Right cardiac atrium (tissue), 5 donors: ENCODE data around the gene TMEM45A. TPM values are rescaled to one million over a fixed set of nuclear protein-coding genes. Genes with fewer than 3 reads are reported as not detected.
"Not testable (repeated sequence)": the region's sequence is repeated elsewhere in the genome, so short reads cannot be mapped to it uniquely, and the experiment has no call there.

ENCODE experiments used
- ATAC-seq, 2 donors: fragments of 200-7000 bp; cut with Tn5 transposase; one replicate each; pipeline versions ENCODE4 v1.8.0 to v1.9.1; 2020; ENCODE audit warnings: moderate library complexity in 2 of 2, mild to moderate bottlenecking in 1 of 2
- DNase-seq, 3 donors: peaks; one replicate each; pipeline ENCODE4 v3.0.0-alpha.2; 2020
- H3K27ac ChIP-seq: one replicate; pipeline ENCODE4 v1.5.1; 2013; ENCODE audit warnings: mild to moderate bottlenecking, low read length, control low read depth, moderate library complexity
- H3K27me3 ChIP-seq: one replicate; pipeline ENCODE4 v1.6.1; 2013; ENCODE audit not compliant: control insufficient read depth, insufficient read depth
- H3K4me1 ChIP-seq: one replicate; pipeline ENCODE4 v1.6.1; 2013; ENCODE audit warnings: low read length; ENCODE audit not compliant: control insufficient read depth, insufficient read depth
- H3K4me3 ChIP-seq: one replicate; pipeline ENCODE4 v1.5.1; 2013; ENCODE audit warnings: low read length, control low read depth
- H3K9me3 ChIP-seq: one replicate; pipeline ENCODE4 v1.6.1; 2013; ENCODE audit warnings: low read length; ENCODE audit not compliant: control insufficient read depth
- WGBS: extraction: QIAGEN DNeasy Blood & Tissue Kit; methylation state at CpG from one replicate; pipeline ENCODE4 v1.1.7; 2013; 5-methylcytosine and 5-hydroxymethylcytosine counted together
- intact Hi-C, 4 donors: fragments of 100-400 bp; cut with DNase I; formaldehyde crosslinking; loops; one replicate each; pipeline versions ENCODE4 v1.11.0 to v1.14.0; 2022 to 2023
- polyA plus RNA-seq: library from polyadenylated mRNA; stranded (reverse); fragments of 200-250 nt; gene quantifications from one replicate; pipeline ENCODE4 v1.2.3, GENCODE V29; 2013
- total RNA-seq, 4 donors: library from RNA; stranded (reverse); fragmentation: NEBNext Ultra II Directional; extraction: Animal tissue kit (Norgen Biotek cat#: 25700); gene quantifications; one replicate each; pipeline ENCODE4 v1.2.1, GENCODE V29; 2021
- donor health status: healthy with polysubstance abuse.
- donor health status: DM: no; HTN: yes; CAD: no.
- donor health status: DM: no; HTN: no; CAD: no.
- donor health status: DM: no; HTN: yes; CAD: no; lungs with severe emphysema.
- donor health status: DM: yes; HTN: yes; CAD: no.

Gene TMEM45A
- total and polyA plus RNA-seq, 5 donors, result 7.6 to 21.0 (median 13.2) TPM

DNA sequence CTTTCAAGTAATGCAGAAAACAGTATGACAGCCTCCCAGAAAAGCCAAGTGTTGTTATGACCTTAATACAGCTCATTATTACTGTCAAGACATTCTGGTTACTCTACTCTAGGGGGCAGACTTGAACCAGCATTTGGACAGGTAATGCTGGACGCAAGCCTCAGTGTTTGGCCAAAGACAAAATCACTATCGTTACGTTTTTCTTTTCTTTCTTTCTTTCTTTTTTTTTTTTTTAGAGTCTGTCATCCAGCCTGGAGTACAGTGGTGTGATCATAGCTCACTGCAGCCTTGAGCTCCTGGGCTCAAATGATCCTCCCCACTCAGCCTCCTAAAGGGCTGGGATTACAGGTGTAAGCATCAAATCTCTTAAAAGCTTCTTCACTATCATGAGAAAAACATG lies 29.4 kb upstream of the TMEM45A start:
- 2% methylated on average over 3 of the region's 3 CpGs for WGBS
- Histone ChIP-seq H3K4me3 (no peak overlapping the region), H3K27ac (no peak overlapping the region), H3K9me3 (no peaks in the 10 kb centered on the region), H3K27me3 (no peaks in the 10 kb centered on the region), H3K4me1 (no peaks in the 10 kb centered on the region)
- intact Hi-C loops, result loop anchor here in 3 of 4 donors (1.0 to 5.0 kb wide), 2 partner anchors 127 to 129 kb away; no protein-coding TSS in a partner anchor
- DNase-seq (no peak), ATAC-seq (peak; percentile 87 to 88)

DNA sequence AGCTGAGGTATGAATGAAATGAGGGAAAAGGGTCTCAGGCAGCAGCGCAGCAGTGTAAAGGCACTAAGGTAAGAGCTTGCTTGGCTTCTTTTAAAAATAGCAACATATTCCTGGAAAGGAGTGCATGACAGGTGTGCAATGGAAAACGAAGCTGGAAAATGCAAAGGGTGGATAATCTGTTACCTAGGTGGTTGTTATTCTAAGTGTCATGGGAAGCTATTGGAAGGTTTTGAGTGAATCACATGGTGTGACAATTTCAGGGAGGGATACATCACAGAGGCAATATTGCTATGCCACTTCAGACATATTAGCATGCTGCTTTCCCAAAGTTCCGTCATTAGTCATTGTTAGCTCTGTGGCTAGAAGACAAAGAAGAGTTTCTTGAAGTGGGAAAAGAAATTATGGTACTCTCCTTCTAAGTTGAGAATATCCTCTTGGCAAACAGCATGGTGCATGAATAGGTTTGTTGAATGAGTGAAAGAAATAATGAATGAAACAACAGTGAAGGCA lies 28.7 kb upstream of the TMEM45A start:
- Histone ChIP-seq H3K27ac (no peak overlapping the region), H3K4me1 (no peaks in the 10 kb centered on the region), H3K27me3 (no peaks in the 10 kb centered on the region), H3K4me3 (no peak overlapping the region), H3K9me3 (no peaks in the 10 kb centered on the region)
- ATAC-seq (no peak), DNase-seq (no peak)
- 56% methylated on average over 3 of the region's 3 CpGs for WGBS
- intact Hi-C loops, result loop anchor here in 3 of 4 donors (1.0 to 5.0 kb wide), 2 partner anchors 127 to 129 kb away; no protein-coding TSS in a partner anchor

DNA sequence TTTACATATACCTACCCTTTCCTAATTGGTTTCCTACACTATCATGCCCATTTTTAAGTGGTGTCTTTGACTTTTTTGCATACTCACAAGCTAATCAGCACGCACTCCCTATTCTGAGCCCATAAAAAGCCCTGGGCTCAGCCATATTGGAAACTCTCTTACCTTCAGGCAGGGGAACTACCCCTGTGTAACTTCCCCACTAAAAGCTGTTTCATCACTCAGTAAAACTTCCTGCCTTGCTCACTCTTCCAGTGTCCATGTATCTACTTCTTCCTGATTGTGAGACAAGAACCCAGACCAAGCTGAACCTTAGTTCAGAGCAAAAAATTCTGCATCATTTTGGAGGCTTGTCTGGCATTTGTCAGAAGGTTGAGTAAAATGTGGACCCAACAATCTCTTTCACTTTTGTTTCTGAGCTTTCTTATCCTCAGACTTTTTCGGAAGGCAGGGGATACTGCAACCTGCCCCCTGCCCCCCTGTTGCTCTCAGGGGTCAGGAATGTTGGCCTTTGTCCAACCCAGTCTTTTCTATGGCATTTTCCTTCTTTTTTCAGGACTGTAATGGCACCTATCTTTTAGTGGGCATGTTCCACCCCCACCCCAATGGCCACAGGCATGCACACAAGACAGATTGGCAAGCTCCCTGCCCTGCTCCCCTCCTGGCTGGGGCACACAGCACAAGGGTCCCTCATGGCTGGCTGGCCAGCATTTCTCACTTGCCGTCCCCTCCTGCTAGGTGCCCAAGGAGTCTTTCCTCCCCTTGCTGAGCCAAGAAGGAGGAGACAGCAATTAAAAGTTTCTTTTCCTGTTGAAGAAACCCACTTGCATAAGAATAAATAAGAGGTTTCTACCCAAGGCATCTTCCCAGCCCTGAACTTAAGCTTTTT lies 26.3 kb upstream of the TMEM45A start:
- no peak for DNase-seq
- Histone ChIP-seq H3K27ac (no peak overlapping the region), H3K9me3 (no peaks in the 10 kb centered on the region), H3K4me3 (no peak overlapping the region), H3K27me3 (no peaks in the 10 kb centered on the region), H3K4me1 (no peaks in the 10 kb centered on the region)
- WGBS, result 63% methylated on average over 3 of the region's 3 CpGs
- intact Hi-C loops, result loop anchor here in 1 of 4 donors (5.0 kb wide), 1 partner anchor 126 kb away; no protein-coding TSS in a partner anchor
- no peak for ATAC-seq

DNA sequence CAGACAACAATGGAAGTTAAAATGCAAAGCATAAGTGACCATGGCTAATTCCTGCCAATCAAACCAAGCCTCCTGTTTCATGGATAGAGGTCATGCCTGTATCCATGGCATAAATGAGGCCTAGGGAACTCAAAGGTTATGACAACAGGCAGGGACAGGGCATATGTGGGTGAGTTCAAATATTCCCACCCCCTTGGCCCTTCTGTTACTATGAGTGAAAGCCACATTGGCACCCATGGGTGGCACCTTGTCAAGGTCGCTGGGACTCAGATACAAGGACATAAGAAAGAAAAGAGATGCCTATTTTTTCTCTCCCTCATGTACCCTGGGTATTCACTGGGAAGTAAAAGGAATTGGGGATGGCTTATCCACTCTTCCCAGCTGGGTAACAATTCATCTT lies 25.3 kb upstream of the TMEM45A start:
- H3K9me3 ChIP-seq, result no peaks in the 10 kb centered on the region
- H3K4me3 ChIP-seq, result no peak overlapping the region
- DNase-seq (no peak), ATAC-seq (no peak)
- 92% methylated on average over 1 of the region's 1 CpG for WGBS
- intact Hi-C loops, result loop anchor here in 1 of 4 donors (5.0 kb wide), 1 partner anchor 125 kb away; no protein-coding TSS in a partner anchor
- H3K4me1 ChIP-seq, result no peaks in the 10 kb centered on the region
- H3K27me3 ChIP-seq, result no peaks in the 10 kb centered on the region
- no peak overlapping the region for H3K27ac ChIP-seq

DNA sequence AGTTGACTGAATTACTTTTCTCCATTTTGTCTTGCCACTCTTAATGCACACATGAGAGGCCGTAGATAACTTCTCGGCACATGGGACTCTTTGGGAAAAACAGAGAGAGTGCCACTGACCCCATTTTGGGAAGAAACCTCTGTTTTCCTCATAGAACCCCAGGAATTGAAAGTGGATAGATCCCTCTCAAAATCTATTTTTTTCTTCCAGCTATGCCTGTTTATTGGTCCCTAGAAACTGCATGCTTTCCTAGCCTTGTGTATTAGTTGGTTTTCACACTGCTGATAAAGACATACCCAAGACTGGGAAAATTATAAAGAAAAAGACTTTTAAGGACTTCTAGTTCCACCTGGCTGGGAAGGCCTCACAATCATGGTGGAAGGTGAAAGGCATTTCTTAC lies 23.7 kb upstream of the TMEM45A start:
- no peak for ATAC-seq
- intact Hi-C loops, result loop anchor here in 1 of 4 donors (5.0 kb wide), 1 partner anchor 124 kb away; no protein-coding TSS in a partner anchor
- WGBS, result 96% methylated on average over 2 of the region's 2 CpGs

DNA sequence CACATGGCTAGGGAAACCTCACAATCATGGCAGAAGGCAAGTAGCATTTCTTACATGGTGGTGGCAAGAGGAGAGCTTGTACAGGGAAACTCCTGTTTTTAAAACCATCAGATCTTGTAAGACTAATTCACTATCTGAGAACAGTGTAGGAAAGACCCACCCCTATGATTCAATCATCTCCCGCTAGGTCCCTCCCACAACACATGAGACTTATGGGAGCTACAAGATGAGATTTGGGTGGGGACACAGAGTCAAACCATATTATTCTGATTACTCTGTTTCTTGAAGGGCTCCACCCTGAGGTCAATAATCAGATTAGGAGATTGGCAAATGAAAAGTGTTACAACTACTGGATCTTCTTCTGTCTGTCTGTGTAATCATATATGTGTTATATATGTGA lies 21.5 kb upstream of the TMEM45A start:
- Histone ChIP-seq H3K4me3 (no peak overlapping the region), H3K4me1 (no peaks in the 10 kb centered on the region), H3K27ac (no peak overlapping the region), H3K27me3 (no peaks in the 10 kb centered on the region), H3K9me3 (no peaks in the 10 kb centered on the region)
- DNase-seq (no peak), ATAC-seq (no peak)
- intact Hi-C loops, result no loop called here
- WGBS, result 91% methylated on average over 1 of the region's 1 CpG

More for the DNA sequence above, 23.7 kb upstream of the TMEM45A start:
- no peak overlapping the region for H3K27ac ChIP-seq
- no peaks in the 10 kb centered on the region for H3K9me3 ChIP-seq
- no peak for DNase-seq
- no peak overlapping the region for H3K4me3 ChIP-seq
- no peaks in the 10 kb centered on the region for H3K4me1 ChIP-seq
- H3K27me3 ChIP-seq, result no peaks in the 10 kb centered on the region

DNA sequence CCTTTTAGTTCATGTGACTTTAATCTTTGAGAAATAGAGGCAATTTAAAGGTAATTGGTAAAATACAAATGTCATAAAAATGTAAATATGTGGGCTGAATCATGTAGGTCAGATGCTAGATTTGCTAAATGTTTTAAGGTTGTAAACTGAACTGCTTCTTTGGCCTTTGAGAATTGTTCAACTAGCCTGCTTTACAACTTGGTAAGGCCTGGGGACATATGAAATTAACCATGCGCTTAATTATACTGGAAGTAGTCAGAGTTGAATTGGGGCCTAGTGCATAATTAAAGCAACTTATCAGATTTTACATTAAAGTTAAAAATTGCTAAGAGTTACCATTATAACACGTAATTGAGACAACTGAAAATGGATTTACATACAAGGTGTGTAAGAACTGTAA lies 21.0 kb upstream of the TMEM45A start:
- intact Hi-C loops, result no loop called here
- no peak for DNase-seq
- WGBS, result 85% methylated on average over 2 of the region's 2 CpGs

DNA sequence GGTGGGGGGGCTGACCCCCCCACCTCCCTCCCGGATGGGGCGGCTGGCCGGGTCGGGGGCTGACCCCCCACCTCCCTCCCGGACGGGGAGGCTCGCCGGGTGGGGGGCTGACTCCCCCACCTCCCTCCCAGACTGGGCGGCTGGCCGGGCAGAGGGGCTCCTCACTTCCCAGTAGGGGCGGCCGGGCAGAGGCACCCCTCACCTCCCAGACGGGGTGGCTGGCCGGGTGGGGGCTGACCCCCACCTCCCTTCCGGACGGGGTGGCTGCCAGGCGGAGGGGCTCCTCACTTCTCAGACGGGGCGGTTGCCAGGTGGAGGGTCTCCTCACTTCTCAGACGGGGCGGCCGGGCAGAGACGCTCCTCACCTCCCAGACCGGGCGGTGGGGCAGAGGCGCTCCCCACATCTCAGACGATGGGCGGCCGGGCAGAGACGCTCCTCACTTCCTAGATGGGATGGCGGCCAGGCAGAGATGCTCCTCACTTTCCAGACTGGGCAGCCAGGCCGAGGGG lies 14.5 kb upstream of the TMEM45A start:
- WGBS, result 92% methylated on average over 32 of the region's 32 CpGs
- H3K27ac ChIP-seq, H3K4me3 ChIP-seq, ATAC-seq, H3K27me3 ChIP-seq, DNase-seq, H3K4me1 ChIP-seq, intact Hi-C loops, H3K9me3 ChIP-seq: not testable (repeated sequence)

More for the DNA sequence above, 21.0 kb upstream of the TMEM45A start:
- no peaks in the 10 kb centered on the region for H3K27me3 ChIP-seq
- H3K27ac ChIP-seq, result no peak overlapping the region
- no peak for ATAC-seq
- H3K4me3 ChIP-seq, result no peak overlapping the region
- H3K4me1 ChIP-seq, result no peaks in the 10 kb centered on the region
- H3K9me3 ChIP-seq, result no peaks in the 10 kb centered on the region

DNA sequence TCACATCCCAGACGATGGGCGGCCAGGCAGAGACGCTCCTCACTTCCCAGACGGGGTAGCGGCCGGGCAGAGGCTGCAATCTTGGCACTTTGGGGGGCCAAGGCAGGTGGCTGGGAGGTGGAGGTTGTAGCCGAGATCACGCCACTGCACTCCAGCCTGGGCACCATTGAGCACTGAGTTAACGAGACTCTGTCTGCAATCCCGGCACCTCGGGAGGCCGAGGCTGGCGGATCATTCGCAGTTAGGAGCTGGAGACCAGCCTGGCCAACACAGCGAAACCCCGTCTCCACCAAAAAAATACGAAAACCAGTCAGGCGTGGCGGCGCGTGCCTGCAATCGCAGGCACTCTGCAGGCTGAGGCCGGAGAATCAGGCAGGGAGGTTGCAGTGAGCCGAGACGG lies 13.9 kb upstream of the TMEM45A start:
- H3K27ac ChIP-seq, intact Hi-C loops, ATAC-seq, H3K27me3 ChIP-seq, H3K4me3 ChIP-seq, H3K9me3 ChIP-seq, DNase-seq, H3K4me1 ChIP-seq: not testable (repeated sequence)
- WGBS, result 94% methylated on average over 21 of the region's 25 CpGs

DNA sequence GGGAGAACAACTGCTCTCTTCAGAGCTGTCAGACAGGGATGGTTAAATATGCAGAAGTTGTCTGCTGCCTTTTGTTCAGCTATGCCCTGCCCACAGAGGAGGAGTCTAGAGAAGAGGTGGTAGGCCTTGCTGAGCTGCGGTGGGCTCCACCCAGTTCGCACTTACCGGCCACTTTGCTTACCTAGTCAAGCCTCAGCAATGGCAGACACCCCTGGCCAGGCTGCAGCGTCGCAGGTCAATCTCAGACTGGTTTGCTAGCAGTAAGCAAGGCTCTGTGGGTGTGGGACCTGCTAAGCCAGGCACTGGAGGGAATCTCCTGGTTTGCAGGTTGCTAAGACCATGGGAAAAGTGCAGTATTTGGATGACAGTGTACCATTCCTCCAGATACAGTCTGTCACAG lies 12.3 kb upstream of the TMEM45A start:
- no peaks in the 10 kb centered on the region for H3K9me3 ChIP-seq
- intact Hi-C loops, result no loop called here

DNA sequence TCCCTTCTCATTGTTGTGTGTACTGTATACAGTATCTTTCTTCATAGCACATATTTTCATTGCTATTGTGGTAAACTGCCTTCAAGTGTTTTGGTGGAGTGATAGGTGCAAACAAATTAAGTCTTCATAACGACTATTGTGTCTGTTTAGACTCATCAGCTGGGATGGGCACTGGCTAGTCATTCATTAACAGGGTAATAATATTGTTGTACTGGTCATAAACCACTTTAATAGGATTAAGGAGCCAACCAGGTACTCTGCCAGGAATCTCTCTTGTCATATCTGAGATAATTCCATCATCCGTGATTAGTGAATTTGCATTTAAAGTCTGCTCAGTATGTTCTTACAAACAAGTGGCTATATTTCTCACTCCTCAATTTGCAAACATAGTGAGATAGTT lies 10.2 kb upstream of the TMEM45A start:
- no peak for ATAC-seq
- H3K27ac ChIP-seq, result no peak overlapping the region
- intact Hi-C loops, result no loop called here
- no peaks in the 10 kb centered on the region for H3K27me3 ChIP-seq
- H3K4me1 ChIP-seq, result no peaks in the 10 kb centered on the region
- H3K9me3 ChIP-seq, result no peaks in the 10 kb centered on the region
- 64% methylated on average over 2 of the region's 2 CpGs for WGBS
- DNase-seq, result no peak
- H3K4me3 ChIP-seq, result no peak overlapping the region

More for the DNA sequence above, 12.3 kb upstream of the TMEM45A start:
- no peak for ATAC-seq
- H3K4me1 ChIP-seq, result no peaks in the 10 kb centered on the region
- no peaks in the 10 kb centered on the region for H3K27me3 ChIP-seq
- no peak overlapping the region for H3K27ac ChIP-seq
- no peak for DNase-seq
- H3K4me3 ChIP-seq, result no peak overlapping the region
- 84% methylated on average over 5 of the region's 5 CpGs for WGBS
